DOHH2 (cell line): ENCODE measurements around the gene PALM2AKAP2.

Experiments used
- H3F3A ChIP-seq: fragments of 200-600 bp; sonication (generic), shearing (Covaris generic); 2 replicates; pipeline ENCODE4 v1.6.0; 2016; ENCODE audit warnings: antibody characterized with exemption, mild to moderate bottlenecking; ENCODE audit not compliant: control insufficient read depth, insufficient read depth
- H3K27ac ChIP-seq: fragments of 200-600 bp; sonication (generic); 2 replicates; pipeline ENCODE4 v1.5.1; 2014; ENCODE audit warnings: low read depth, mild to moderate bottlenecking, low read length, moderate library complexity
- H3K27me3 ChIP-seq: fragments of 200-600 bp; sonication (generic); 2 replicates; pipeline ENCODE4 v1.6.1; 2014; ENCODE audit warnings: mild to moderate bottlenecking, low read length, mixed read lengths; ENCODE audit not compliant: control insufficient read depth
- H3K36me3 ChIP-seq: fragments of 200-600 bp; sonication (generic); 2 replicates; pipeline ENCODE4 v1.6.1; 2014; ENCODE audit warnings: mild to moderate bottlenecking, low read length, moderate library complexity, mixed read lengths; ENCODE audit not compliant: control insufficient read depth
- H3K4me1 ChIP-seq: fragments of 200-600 bp; sonication (generic); 2 replicates; pipeline ENCODE4 v1.6.1; 2014; ENCODE audit warnings: mild to moderate bottlenecking, low read length, mixed read lengths; ENCODE audit not compliant: control insufficient read depth
- H3K4me2 ChIP-seq: fragments of 200-600 bp; sonication (generic); 2 replicates; pipeline ENCODE4 v1.6.0; 2014; ENCODE audit warnings: mild to moderate bottlenecking, low read length, moderate library complexity
- H3K4me3 ChIP-seq: fragments of 200-600 bp; sonication (generic); 2 replicates; pipeline ENCODE4 v1.5.1; 2014; ENCODE audit warnings: mild to moderate bottlenecking, low read length, mixed read lengths
- H3K79me2 ChIP-seq: fragments of 200-600 bp; sonication (generic); 2 replicates; pipeline ENCODE4 v1.6.1; 2014; ENCODE audit warnings: mild to moderate bottlenecking, low read length, mixed read lengths; ENCODE audit not compliant: control insufficient read depth
- H3K9me2 ChIP-seq: fragments of 200-600 bp; sonication (generic); replicated peaks from 2 replicates; pipeline ENCODE4 v1.6.1; 2014; ENCODE audit warnings: mild to moderate bottlenecking, low read length, mixed read lengths; ENCODE audit not compliant: control insufficient read depth
- H3K9me3 ChIP-seq: fragments of 200-600 bp; sonication (generic); 2 replicates; pipeline ENCODE4 v1.6.1; 2014; ENCODE audit warnings: antibody characterized with exemption, low read length, mixed read lengths; ENCODE audit not compliant: control insufficient read depth, insufficient read depth
- H4K20me1 ChIP-seq: fragments of 200-600 bp; sonication (generic); 2 replicates; pipeline ENCODE4 v1.6.0; 2014; ENCODE audit warnings: low read depth, mild to moderate bottlenecking, antibody characterized with exemption, low read length, moderate library complexity; ENCODE audit not compliant: control insufficient read depth, insufficient read depth
- CTCF ChIP-seq: fragments of 200-600 bp; sonication (generic); IDR thresholded peaks from one replicate; pipeline ENCODE4 v1.5.1; 2014; ENCODE audit warnings: antibody characterized with exemption, mild to moderate bottlenecking, low read depth, low read length; ENCODE audit not compliant: poor library complexity, severe bottlenecking
- EZH2phosphoT487 ChIP-seq: fragments of 200-600 bp; sonication (generic); IDR thresholded peaks from 2 replicates; pipeline ENCODE4 v1.6.1; 2017; ENCODE audit warnings: borderline replicate concordance, mild to moderate bottlenecking, antibody characterized with exemption, low read length, moderate library complexity, mixed read lengths

The PALM2AKAP2 gene

GRCh38 chr9:109779711-109780452 is at the start of gene PALM2AKAP2:
TSS of gene PALM2AKAP2 (plus strand) at chr9:109780198. CDS start at chr9:109780489, 291 bp downstream.
- H3K79me2 ChIP-seq = no peaks in the 10 kb centered on the region
- H3K9me3 ChIP-seq = no peaks in the 10 kb centered on the region
- no peak within 1 kb of the TSS for H3K27ac ChIP-seq
- 0 out of 2 replicates have a peak, but pooled peaks cover 5% of the 10 kb centered on the region for H3K27me3 ChIP-seq
- no peaks in the 10 kb centered on the region for H3K4me1 ChIP-seq
- H4K20me1 ChIP-seq = no peaks in the 10 kb centered on the region
- H3F3A ChIP-seq = no peaks in the 10 kb centered on the region
- no peak within 1 kb of the TSS for H3K4me3 ChIP-seq
- no peaks in the 10 kb centered on the region for H3K36me3 ChIP-seq
- TF ChIP-seq EZH2phosphoT487 (no peak), CTCF (no peak)
- H3K9me2 ChIP-seq = no peaks in the 10 kb centered on the region
- H3K4me2 ChIP-seq = no peak within 1 kb of the TSS

DNA sequence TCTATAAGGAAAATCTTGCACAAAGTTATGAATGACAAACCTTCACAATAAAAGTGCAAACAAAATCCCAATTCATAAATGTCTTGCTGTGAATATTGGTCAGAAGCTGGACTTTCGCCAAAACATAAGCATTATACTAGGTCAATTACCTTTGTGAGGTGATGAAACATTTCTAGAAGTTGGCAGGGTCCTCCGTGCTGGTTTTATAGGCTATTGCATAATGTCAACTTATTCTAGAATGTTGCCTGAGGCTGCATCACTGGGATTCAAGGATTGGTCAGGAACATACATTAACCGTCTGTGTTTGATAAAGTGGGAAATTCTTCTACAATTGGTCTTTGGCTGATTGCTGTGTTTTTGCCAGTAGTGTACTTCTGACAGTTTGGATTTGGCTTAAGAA is 49.8 kb upstream of the PALM2AKAP2 start:
- H3K4me2 ChIP-seq = no peak overlapping the region
- no peak overlapping the region for H3K4me3 ChIP-seq
- no peaks in the 10 kb centered on the region for H3K9me2 ChIP-seq
- H3K27me3 ChIP-seq = no peaks in the 10 kb centered on the region
- no peaks in the 10 kb centered on the region for H3F3A ChIP-seq
- H3K79me2 ChIP-seq = no peaks in the 10 kb centered on the region
- TF ChIP-seq CTCF = no peak
- TF ChIP-seq EZH2phosphoT487 = no peak
- no peaks in the 10 kb centered on the region for H3K4me1 ChIP-seq
- no peaks in the 10 kb centered on the region for H4K20me1 ChIP-seq
- H3K36me3 ChIP-seq = no peaks in the 10 kb centered on the region
- no peak overlapping the region for H3K27ac ChIP-seq
- H3K9me3 ChIP-seq = no peaks in the 10 kb centered on the region

DNA sequence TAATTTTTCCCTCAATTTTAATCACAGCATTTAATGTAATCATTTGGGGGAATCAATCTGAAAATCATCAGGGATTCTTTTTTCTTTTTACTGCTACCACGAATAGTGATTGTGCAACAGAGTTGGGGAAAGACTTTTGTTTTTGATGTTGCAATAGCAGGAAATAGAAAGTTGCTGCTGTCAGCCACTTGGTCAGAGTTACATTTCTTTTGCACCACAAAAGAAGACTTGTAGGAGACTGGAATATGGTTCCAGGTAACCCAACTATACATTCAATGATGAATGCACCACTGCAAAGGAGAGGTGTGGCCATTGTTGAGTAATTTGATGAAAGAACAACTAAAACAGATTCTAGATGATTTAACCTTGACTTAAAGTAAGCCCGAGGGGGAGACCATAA is 46.3 kb upstream of the PALM2AKAP2 start:
- no peaks in the 10 kb centered on the region for H3K36me3 ChIP-seq
- no peaks in the 10 kb centered on the region for H3K9me2 ChIP-seq
- no peaks in the 10 kb centered on the region for H3K27me3 ChIP-seq
- TF ChIP-seq EZH2phosphoT487 = no peak
- no peak for TF ChIP-seq CTCF
- no peak overlapping the region for H3K4me2 ChIP-seq
- H3K4me3 ChIP-seq = no peak overlapping the region
- no peak overlapping the region for H3K27ac ChIP-seq
- H3K4me1 ChIP-seq = no peaks in the 10 kb centered on the region
- H3F3A ChIP-seq = no peaks in the 10 kb centered on the region
- no peaks in the 10 kb centered on the region for H3K9me3 ChIP-seq
- no peaks in the 10 kb centered on the region for H4K20me1 ChIP-seq
- no peaks in the 10 kb centered on the region for H3K79me2 ChIP-seq
